Activated naive CD4-positive, alpha-beta T cell treated with anti-CD3 and anti-CD28 coated beads, Interleukin-2, amount 10 ng/mL, durations not matched to agents 7 days and 5 days (primary cell): Measurements from ENCODE around the gene CCDC83.

ENCODE experiments used
- CTCF ChIA-PET: fragments of 350-600 bp; sonication (Branson Sonifier 250); formaldehyde crosslinking; loops from one replicate; lab custom pipeline; 2021; ENCODE audit warnings: antibody characterized with exemption; lab: Charles Lee
- DNase-seq: peaks from one replicate; pipeline ENCODE4 v3.0.0-alpha.2; 2020
- H3K27ac Mint-ChIP-seq: one replicate; pipeline ENCODE4 v1.8.0; 2021; ENCODE audit warnings: mild to moderate bottlenecking, moderate library complexity, mixed read lengths
- H3K27me3 Mint-ChIP-seq: one replicate; pipeline ENCODE4 v1.8.0; 2021; ENCODE audit warnings: mild to moderate bottlenecking, mixed read lengths
- H3K36me3 Mint-ChIP-seq: one replicate; pipeline ENCODE4 v1.8.0; 2021; ENCODE audit warnings: mixed read lengths
- H3K4me1 Mint-ChIP-seq: one replicate; pipeline ENCODE4 v1.8.0; 2021; ENCODE audit warnings: mixed read lengths
- H3K4me3 Mint-ChIP-seq: one replicate; pipeline ENCODE4 v1.8.0; 2021; ENCODE audit warnings: mild to moderate bottlenecking, moderate library complexity, mixed read lengths
- H3K9me3 Mint-ChIP-seq: one replicate; pipeline ENCODE4 v1.8.0; 2021; ENCODE audit warnings: mixed read lengths

Gene CCDC83

DNA sequence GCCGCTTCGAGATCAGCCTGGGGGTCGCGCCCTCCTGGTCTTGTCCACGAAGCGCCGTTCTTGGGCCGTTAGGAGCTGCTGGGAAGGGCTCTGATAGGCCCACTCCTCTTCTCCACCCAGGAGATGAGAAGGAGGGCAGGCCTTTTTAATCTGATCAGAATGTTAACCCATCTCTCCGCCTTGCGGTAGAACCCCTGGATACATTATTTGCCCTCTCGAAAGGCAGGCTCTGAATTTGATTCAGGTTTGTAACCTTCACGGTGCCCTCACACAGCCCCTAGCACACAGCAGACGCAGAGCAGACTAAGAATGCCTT, at the start of gene CCDC83:
Gene CCDC83 (plus strand): TSS at position 43 of the 316 bp plus-strand sequence. CDS start 9,741 bp downstream, outside the sequence.
- H3K9me3 Mint-ChIP-seq: peaks cover 5% of the 10 kb centered on the region
- no peak for DNase-seq
- CTCF ChIA-PET: interaction anchor here (0.6 to 1.8 kb wide), 26 partner anchors 15 to 966 kb away, joined by 3 to 9 read pairs (median 4); partner anchors contain the start of genes HIKESHI and SYTL2
- peak within 1 kb of the TSS; percentile 85 for H3K27ac Mint-ChIP-seq
- peaks cover 14% of the 10 kb centered on the region for H3K4me1 Mint-ChIP-seq
- H3K36me3 Mint-ChIP-seq: peaks cover 9% of the 10 kb centered on the region
- H3K27me3 Mint-ChIP-seq: no peaks in the 10 kb centered on the region
- H3K4me3 Mint-ChIP-seq: peak within 1 kb of the TSS; percentile 79

DNA sequence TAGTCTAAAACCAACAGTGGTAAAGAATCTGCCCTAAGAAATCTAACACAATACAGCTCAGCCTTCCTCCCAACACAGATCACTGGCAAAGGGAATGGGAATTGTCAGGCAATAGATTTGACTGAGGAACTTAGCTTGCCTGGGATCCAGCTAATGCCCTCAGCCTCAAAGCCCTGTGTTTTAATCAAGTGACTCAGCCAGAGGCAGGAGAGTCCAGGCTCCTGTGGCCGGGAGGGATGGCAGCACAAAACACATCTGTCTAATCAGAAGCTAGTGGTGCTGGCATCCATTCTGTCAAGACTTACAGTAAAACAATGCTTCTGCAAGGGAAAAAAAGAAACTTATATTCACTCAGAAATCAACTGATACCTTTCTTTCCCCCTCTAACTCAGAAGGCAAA, 49.8 kb upstream of the CCDC83 start:
- H3K4me3 Mint-ChIP-seq: no peak overlapping the region

DNA sequence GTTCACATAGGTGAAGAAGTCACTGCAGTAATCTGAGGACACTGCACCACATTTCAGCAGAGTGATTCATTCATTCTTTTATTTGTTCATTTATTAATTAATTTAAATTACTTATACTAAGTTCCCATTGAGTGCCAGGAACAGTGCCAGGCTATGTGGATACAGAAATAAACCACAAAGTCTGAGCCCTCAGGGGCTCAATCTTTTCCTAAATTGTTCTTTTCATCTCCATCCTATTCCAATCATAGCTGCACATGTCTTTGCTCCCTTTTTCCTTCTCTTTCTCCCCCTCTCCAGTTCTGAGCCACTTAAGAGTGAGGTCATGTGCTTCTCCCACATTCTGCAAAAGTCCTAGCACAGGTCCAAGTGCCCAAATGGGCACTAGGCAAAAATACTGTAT, 49.2 kb upstream of the CCDC83 start:
- Mint-ChIP-seq H3K9me3 (peaks cover 3% of the 10 kb centered on the region), H3K36me3 (peaks cover 14% of the 10 kb centered on the region), H3K4me3 (no peak overlapping the region), H3K27ac (no peak overlapping the region), H3K4me1 (peaks cover 35% of the 10 kb centered on the region), H3K27me3 (peaks cover 9% of the 10 kb centered on the region)
- CTCF ChIA-PET: no interaction called here
- no peak for DNase-seq

More for the DNA sequence above, 49.8 kb upstream of the CCDC83 start:
- peaks cover 7% of the 10 kb centered on the region for H3K9me3 Mint-ChIP-seq
- H3K27me3 Mint-ChIP-seq: peaks cover 9% of the 10 kb centered on the region
- CTCF ChIA-PET: no interaction called here
- peaks cover 21% of the 10 kb centered on the region for H3K36me3 Mint-ChIP-seq
- peaks cover 39% of the 10 kb centered on the region for H3K4me1 Mint-ChIP-seq
- DNase-seq: no peak
- no peak overlapping the region for H3K27ac Mint-ChIP-seq

DNA sequence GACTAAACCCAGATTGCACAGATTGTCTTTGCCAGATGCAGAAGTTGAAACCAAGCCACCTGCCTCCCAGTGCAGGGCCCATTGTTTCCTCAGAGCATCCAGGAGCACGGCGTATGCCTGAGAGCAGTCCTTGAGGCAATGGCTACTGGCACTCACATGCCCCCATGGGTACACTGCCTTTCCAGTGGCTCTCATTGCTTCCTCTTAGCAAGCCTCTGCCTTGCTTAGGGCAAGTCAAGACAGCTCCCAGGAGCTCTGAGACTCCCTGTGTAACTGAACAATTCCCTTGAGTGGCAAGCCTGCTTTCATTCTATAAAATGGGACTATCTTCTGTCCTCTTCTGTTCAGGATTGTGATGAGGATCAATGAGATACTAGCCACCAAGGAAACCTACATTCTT, 48.3 kb upstream of the CCDC83 start:
- peaks cover 9% of the 10 kb centered on the region for H3K36me3 Mint-ChIP-seq
- CTCF ChIA-PET: interaction anchor here (0.9 to 1.2 kb wide), 3 partner anchors 12 to 44 kb away, joined by 3 to 4 read pairs (median 3); no protein-coding TSS in a partner anchor
- H3K9me3 Mint-ChIP-seq: no peaks in the 10 kb centered on the region
- no peak overlapping the region for H3K4me3 Mint-ChIP-seq
- H3K4me1 Mint-ChIP-seq: peaks cover 36% of the 10 kb centered on the region
- no peak for DNase-seq
- peaks cover 14% of the 10 kb centered on the region for H3K27me3 Mint-ChIP-seq
- no peak overlapping the region for H3K27ac Mint-ChIP-seq

DNA sequence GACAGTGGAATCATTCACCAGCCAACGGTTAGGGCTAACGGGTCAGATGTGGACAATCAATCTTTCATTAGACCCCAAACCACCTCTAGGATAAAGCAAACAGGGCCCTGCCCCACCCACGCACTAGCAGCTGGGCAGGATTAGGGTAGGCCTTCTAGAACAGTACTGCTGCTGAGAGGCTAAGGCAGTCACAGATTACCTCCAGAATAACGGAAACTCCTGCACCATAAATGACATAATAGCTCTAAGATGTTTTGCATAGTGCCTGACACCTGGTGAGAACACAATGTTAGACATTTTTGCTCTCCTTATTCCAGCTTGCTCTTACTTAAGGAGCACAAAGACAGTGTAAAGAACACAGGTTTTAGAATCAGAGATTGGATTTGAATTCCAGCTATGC, 46.0 kb upstream of the CCDC83 start:
- peak overlapping the region; percentile 36 for H3K27ac Mint-ChIP-seq
- peak; percentile 28 for DNase-seq
- CTCF ChIA-PET: interaction anchor here (0.8 to 3.1 kb wide), 5 partner anchors 16 to 1228 kb away, joined by 3 to 26 read pairs (median 4); partner anchors contain the start of gene CCDC83
- no peaks in the 10 kb centered on the region for H3K9me3 Mint-ChIP-seq
- peaks cover 14% of the 10 kb centered on the region for H3K36me3 Mint-ChIP-seq
- peaks cover 49% of the 10 kb centered on the region for H3K4me1 Mint-ChIP-seq
- H3K4me3 Mint-ChIP-seq: peak overlapping the region; percentile 90
- peaks cover 25% of the 10 kb centered on the region for H3K27me3 Mint-ChIP-seq

DNA sequence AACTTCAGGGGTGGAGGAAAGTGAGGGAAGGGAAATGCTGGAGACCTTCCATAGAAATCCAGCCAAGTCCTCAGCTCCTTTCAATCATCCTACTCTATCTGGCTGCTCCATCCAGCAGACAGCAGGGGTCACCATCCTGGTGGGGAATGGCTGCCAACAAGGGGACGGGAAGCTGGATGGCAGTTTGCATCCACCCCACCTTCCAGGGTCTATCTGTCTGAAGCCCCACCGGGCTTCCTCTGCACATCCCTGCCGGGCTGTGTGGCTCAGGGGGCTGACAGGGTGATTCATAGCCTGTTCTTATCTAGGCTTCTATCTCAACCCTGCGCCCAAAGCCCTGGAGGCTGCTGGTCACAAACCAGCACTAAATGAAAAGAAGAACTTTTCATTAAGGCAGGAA, 45.3 kb upstream of the CCDC83 start:
- CTCF ChIA-PET: interaction anchor here (1.2 to 3.1 kb wide), 4 partner anchors 16 to 115 kb away, joined by 4 to 26 read pairs (median 4); partner anchors contain the start of gene CCDC83
- Mint-ChIP-seq H3K27me3 (peaks cover 25% of the 10 kb centered on the region), H3K4me1 (peaks cover 50% of the 10 kb centered on the region), H3K9me3 (no peaks in the 10 kb centered on the region), H3K36me3 (peaks cover 9% of the 10 kb centered on the region), H3K27ac (peak overlapping the region; percentile 84), H3K4me3 (peak overlapping the region; percentile 90)
- peak; percentile 33 for DNase-seq

DNA sequence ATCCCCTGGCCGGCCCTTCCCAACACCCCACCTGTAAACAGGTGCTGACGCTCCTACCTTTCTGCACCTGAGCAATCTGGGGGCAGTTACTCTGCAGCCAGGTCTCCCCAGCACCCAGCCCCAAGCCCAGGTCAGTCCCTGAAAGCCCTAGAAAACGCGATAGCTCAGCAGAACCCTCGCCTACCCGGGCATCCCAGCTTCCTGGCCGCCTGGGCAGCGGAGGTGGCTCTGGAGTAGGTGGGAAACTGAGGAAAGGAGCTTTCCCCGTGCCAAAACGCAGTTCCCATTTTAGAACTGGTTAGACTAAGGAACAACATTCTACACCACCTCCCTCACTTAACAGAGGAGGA, 44.7 kb upstream of the CCDC83 start:
- DNase-seq: peak; percentile 26
- Mint-ChIP-seq H3K4me3 (peak overlapping the region; percentile 90), H3K9me3 (no peaks in the 10 kb centered on the region), H3K4me1 (peaks cover 54% of the 10 kb centered on the region), H3K36me3 (peaks cover 5% of the 10 kb centered on the region), H3K27me3 (peaks cover 25% of the 10 kb centered on the region), H3K27ac (peak overlapping the region; percentile 84)
- CTCF ChIA-PET: interaction anchor here (0.7 to 3.1 kb wide), 5 partner anchors 15 to 115 kb away, joined by 3 to 26 read pairs (median 4); partner anchors contain the start of gene CCDC83

DNA sequence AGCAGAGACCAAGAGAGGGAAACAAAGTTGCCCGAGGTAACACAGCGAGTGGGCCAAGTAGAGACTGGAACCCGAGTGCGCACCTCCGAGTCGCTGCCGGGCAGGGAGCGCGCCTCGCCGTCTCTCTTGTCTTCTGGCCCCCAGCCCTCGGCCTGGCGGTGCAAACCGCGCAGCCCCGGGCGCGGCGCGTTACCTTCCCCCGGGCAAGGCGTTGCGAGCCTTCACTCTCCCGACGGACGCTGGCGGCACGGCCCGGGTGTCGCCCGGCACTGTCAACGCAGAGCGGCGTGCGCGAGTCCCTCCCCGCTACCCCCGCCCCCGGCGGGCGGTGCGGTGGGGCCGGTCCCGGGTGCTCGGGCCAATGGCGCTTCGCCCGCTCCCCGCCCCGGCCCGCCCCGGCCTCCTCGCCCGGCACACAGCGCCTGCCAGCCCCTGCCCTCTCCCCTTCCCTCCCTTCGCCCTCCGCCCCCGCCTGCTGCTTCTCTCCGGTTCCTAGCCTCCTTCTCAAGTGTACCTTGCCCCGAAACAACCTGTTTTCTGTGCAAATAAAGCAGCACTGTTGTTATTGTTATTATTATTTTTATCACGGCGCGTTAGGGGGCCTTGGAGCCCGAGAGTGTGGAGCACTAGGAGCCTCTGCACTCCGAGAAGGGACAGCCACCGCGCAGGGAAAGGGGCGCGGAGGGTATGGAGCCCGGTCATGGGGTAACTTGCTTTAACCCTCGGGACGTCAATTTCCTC, 44.1 kb upstream of the CCDC83 start, which contains the start of gene SYTL2:
Gene SYTL2 (minus strand): TSS at position 271 of the 741 bp plus-strand sequence. CDS start 53,416 bp downstream, outside the sequence.
- peaks cover 55% of the 10 kb centered on the region for H3K4me1 Mint-ChIP-seq
- H3K27ac Mint-ChIP-seq: peak within 1 kb of the TSS; percentile 84
- CTCF ChIA-PET: interaction anchor here (0.7 to 3.1 kb wide), 5 partner anchors 15 to 116 kb away, joined by 3 to 26 read pairs (median 4); partner anchors contain the start of gene CCDC83
- peaks cover 25% of the 10 kb centered on the region for H3K27me3 Mint-ChIP-seq
- peak; percentile 84 for DNase-seq
- peak within 1 kb of the TSS; percentile 90 for H3K4me3 Mint-ChIP-seq
- H3K36me3 Mint-ChIP-seq: peaks cover 5% of the 10 kb centered on the region
- H3K9me3 Mint-ChIP-seq: no peaks in the 10 kb centered on the region

DNA sequence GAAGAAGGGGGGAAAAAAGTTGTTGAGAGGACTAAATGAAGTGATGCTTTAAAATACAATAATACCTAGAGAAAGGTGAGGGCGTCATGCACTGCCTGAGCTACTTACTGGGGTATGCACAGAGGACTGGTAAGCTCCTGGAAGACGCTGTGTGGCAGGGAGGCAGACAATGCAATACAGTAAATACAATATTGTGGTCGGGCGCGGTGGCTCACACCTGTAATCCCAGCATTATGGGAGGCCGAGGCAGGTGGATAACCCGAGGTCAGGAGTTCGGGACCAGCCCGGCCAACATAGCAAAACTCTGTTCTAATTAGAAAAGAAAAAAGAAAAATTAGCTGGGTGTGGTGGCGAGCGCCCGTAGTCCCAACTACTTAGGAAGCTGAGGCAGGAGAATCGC, 43.6 kb upstream of the CCDC83 start:
- DNase-seq: no peak
- Mint-ChIP-seq H3K4me1 (peaks cover 53% of the 10 kb centered on the region), H3K36me3 (peaks cover 5% of the 10 kb centered on the region), H3K4me3 (peak overlapping the region; percentile 90), H3K27me3 (peaks cover 25% of the 10 kb centered on the region), H3K9me3 (no peaks in the 10 kb centered on the region), H3K27ac (peak overlapping the region; percentile 83)
- CTCF ChIA-PET: interaction anchor here (3.1 kb wide), 1 partner anchor 14 kb away, joined by 26 read pairs; no protein-coding TSS in a partner anchor

DNA sequence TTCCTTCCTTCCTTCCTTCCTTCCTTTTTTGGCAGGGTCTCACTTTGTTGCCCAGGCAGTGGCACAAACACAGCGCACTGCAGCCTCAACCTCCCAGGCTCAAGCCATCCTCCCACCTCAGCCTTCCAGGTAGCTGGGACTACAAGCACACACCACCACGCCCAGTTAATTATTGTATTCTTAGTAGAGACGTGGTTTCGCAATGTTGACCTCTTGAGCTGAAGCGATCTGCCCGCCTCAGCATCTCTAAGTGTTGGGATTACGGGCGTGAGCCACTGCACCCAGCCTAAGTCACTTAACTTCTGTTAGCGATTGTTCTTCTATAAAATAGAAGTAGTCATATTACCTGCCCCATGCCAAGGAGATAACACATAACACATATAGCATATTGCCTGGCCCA, 41.5 kb upstream of the CCDC83 start:
- CTCF ChIA-PET: interaction anchor here (0.9 kb wide), 1 partner anchor 120 kb away, joined by 3 read pairs; no protein-coding TSS in a partner anchor
- H3K36me3 Mint-ChIP-seq: peaks cover 5% of the 10 kb centered on the region
- H3K27me3 Mint-ChIP-seq: peaks cover 22% of the 10 kb centered on the region
- no peak overlapping the region for H3K27ac Mint-ChIP-seq
- no peaks in the 10 kb centered on the region for H3K9me3 Mint-ChIP-seq
- peaks cover 44% of the 10 kb centered on the region for H3K4me1 Mint-ChIP-seq
- DNase-seq: no peak
- no peak overlapping the region for H3K4me3 Mint-ChIP-seq

DNA sequence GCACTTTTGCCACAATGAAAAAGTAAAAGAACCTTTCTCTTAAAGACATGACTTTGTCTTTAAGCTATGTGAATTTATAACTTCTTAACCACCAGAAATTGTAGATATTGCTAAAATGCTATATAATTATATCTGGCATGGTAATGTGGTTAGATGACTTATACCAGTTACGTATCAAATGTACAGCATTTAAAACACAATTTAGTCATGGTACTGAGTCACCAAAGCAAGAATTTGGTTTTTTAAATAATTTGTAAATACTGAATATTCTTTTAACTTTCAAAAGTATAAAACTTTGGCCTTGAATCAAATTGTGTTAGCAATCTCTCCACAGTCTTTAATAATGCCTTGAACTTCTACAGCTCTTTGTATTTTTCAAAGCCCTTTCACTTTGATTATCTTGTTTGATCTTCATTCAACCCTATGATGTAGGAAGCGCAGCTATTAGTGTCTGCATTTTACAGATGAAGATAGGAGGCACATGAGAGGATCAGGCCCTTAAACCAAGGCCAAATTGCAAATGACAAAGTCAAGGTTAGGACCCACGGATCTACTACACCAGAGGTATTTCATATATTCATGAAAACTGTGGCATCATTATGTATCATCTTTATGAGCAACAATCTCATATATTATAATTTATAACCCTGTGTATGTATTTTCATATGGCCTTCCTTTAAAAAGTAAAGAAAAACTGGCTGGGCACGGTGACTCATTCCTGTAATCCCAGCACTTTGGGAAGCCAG, 39.8 kb upstream of the CCDC83 start:
- H3K36me3 Mint-ChIP-seq: peaks cover 5% of the 10 kb centered on the region
- CTCF ChIA-PET: interaction anchor here (0.9 to 1.3 kb wide), 4 partner anchors 10 to 120 kb away, joined by 3 to 4 read pairs (median 4); no protein-coding TSS in a partner anchor
- H3K27ac Mint-ChIP-seq: no peak overlapping the region
- H3K4me1 Mint-ChIP-seq: peaks cover 28% of the 10 kb centered on the region
- H3K4me3 Mint-ChIP-seq: no peak overlapping the region
- peaks cover 17% of the 10 kb centered on the region for H3K27me3 Mint-ChIP-seq
- no peak for DNase-seq
- H3K9me3 Mint-ChIP-seq: no peaks in the 10 kb centered on the region

DNA sequence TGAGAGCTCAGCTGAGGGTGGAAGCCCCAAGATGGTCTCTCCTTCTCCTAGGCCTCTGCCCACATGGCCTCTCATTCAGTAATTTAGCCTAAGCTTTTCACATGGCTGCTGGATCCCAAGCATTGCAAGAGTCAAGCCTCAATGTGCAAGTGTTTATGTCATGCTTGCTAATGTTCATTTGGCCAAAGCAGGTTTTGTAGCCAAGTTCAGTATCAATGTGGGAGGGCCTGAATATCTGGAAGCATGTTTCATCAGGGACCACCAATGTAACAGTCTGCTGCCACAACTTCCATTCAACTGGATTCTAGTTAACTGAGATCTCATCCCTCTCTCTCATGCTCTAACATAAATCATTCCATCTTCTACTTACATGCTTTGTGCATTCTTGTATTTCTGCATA, 35.7 kb upstream of the CCDC83 start:
- Mint-ChIP-seq H3K27ac (no peak overlapping the region), H3K4me1 (peaks cover 37% of the 10 kb centered on the region), H3K27me3 (peaks cover 8% of the 10 kb centered on the region), H3K4me3 (no peak overlapping the region), H3K9me3 (no peaks in the 10 kb centered on the region), H3K36me3 (peaks cover 3% of the 10 kb centered on the region)
- CTCF ChIA-PET: interaction anchor here (0.9 kb wide), 1 partner anchor 67 kb away, joined by 3 read pairs; no protein-coding TSS in a partner anchor
- DNase-seq: no peak

DNA sequence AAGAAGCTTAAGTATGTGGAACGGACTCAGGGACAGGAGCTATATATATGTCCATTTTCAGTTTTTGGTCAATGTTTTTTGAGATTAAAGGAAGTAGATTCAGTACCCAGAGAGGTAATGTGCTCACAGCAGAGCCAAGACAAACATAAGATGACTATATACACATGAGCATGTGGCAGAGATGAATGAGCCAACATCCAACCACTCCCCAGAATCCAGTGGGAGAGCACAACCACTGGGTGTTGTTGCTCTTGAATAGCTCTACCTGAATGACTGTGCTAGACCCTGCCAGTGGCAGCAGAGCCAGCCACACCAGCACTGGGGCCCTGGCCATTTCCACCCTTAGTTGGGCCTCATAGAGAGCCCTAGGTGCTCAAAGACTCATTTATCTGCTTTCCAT, 33.5 kb upstream of the CCDC83 start:
- CTCF ChIA-PET: no interaction called here

DNA sequence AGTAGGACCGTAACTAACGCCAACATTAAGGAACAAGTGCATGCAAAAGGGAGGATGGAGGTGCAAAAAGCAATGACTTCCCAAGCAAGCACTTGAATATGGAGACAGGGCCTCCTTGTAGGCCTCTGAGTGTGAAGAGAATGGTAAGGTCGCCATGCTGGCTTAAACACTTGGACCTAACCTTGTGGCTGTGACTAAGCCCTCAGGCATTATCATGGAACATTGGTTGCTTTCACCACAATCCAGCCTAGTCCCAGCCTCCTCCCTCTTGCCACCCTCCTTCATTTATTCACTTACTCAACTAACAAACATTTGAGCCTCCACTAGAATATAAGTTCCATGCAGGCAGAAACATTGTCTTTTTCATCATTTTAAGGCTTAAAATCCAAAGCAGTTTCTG, 32.4 kb upstream of the CCDC83 start:
- Mint-ChIP-seq H3K27ac (peak overlapping the region; percentile 50), H3K4me1 (peaks cover 64% of the 10 kb centered on the region), H3K4me3 (no peak overlapping the region), H3K9me3 (no peaks in the 10 kb centered on the region), H3K36me3 (peaks cover 3% of the 10 kb centered on the region), H3K27me3 (peaks cover 8% of the 10 kb centered on the region)
- CTCF ChIA-PET: no interaction called here
- DNase-seq: no peak

More for the DNA sequence above, 33.5 kb upstream of the CCDC83 start:
- DNase-seq: no peak
- H3K27me3 Mint-ChIP-seq: peaks cover 8% of the 10 kb centered on the region
- H3K4me1 Mint-ChIP-seq: peaks cover 52% of the 10 kb centered on the region
- no peaks in the 10 kb centered on the region for H3K9me3 Mint-ChIP-seq
- H3K4me3 Mint-ChIP-seq: no peak overlapping the region
- no peak overlapping the region for H3K27ac Mint-ChIP-seq
- H3K36me3 Mint-ChIP-seq: peaks cover 3% of the 10 kb centered on the region
